ENCODE data around the gene BANF1.
A peak's percentile ranks its signal among the peaks of the same experiment; 100 is the strongest.
"Not testable (repeated sequence)": the region's sequence is repeated elsewhere in the genome, so short reads cannot be mapped to it uniquely, and the experiment has no call there.

The BANF1 gene

DNA sequence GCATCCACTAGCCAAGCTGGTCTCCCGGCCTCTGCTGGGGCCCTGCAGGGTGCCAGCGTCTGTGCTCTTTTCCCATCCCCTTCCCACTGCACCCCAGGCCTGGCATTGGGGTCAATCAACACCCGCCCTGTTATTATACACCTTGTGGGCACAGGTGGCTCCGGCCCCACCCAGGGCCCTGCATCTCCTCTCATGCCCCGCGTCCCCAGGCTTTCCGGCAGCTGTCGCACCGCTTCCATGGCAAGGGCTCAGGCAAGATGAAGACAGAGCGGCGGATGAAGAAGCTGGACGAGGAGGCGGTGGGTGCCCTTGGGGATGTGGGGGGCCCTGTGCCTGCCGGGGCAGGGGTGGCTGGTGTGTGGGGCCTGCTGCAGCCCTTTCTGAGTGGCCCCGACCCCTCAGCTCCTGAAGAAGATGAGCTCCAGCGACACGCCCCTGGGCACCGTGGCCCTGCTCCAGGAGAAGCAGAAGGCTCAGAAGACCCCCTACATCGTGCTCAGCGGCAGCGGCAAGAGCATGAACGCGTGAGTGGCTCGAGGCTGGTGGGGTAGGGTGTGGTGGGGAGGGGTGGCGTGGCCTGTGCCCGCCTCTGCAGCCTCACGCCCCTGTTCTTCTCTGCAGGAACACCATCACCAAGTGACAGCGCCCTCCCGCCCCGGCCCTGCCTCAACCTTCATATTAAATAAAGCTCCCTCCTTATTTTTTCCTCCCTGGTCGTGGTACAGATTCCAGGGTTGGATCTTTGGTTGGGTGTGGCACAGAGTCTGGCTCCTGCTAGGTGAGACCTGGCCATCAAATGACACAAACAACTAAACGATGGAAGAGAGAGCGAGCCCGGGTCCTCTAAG lies 23.7 kb upstream of the BANF1 start:
- no peak for DNase-seq

GRCh38 chr11:65979261-65979759 lies 23.0 kb upstream of the BANF1 start:
- no peak for DNase-seq

GRCh38 chr11:65981101-65981740 lies 21.1 kb upstream of the BANF1 start:
- no peak for DNase-seq

DNA sequence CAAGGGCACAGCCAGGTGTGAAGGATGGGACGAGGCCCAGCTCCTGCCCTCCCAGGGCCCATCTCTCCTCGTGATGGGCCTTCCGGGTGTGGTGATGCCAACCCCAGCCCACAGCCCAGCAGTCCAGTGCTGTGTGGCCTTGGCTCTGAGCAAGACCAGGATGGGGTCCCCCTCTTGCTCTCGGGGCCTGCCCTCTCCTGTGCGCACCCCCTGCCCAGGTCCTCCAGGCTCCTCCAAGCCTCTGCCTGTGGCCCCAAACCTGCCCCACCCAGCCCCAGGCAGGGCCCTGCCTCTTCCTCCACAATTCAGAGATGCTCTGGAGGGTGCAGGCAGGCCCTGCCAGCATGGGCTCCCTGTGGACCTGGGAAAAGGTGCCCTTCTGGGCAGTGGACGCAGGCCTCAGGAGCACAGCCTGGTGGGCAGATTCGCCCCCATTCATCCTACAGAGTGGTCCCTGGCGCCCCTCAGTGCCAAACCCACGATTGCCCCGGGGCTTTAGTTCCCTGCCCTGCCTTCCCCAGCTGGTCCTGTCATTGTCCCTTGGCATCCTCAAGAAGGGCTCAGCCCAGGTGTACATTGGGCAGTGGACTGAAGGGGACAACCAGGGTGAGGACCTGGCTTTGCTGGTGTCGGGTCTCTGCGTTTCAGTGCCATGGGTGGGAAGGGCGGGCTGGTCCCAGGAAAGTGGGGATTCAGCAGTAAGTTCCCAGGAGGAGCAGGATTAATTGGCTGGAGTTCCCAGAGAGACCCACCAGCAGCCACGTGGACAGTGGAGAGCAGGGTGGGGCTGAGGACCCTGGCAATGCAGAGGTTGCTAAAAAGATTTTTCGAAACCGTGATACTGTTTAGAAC lies 20.1 kb upstream of the BANF1 start:
- DNase-seq: no peak

DNA sequence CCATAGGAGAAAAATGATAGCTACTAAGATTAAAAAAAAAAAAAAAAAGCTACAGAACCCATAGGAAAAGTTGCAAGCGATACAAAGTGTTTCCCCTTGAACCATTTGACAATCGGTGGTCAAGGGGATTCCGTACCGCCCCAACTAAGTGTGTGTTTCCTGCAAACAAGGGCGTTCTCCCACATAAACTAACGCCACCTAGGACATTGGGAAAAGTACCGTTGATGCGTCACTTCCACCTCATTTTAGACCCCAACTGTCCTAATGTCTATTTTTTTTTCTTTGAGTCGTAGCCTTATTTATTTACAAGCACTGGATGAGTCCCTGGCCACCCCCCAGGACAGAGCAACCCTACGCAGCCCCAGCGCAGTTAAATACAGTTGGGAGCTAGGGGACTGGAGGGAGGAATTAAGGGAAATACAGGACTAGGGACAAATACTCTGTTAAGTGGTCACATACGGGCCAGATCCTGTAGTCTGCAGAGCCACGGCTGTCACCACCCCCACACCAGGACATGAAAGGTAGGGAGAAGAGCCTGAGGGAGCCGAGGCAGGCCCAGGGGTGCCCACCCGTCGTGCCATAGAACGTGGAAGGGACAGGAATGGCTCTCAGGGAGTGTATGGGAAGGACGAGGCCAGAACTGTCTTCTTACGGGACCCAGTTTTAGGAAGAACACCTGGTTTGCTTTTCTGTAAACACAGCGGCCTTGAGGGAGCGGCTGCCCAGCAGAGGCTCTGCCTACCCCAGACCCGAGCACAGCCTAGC lies 19.3 kb upstream of the BANF1 start:
- DNase-seq: no peak

- no peak for DNase-seq
Measured at GRCh38 chr11:65983589-65983987, 18.7 kb upstream of the BANF1 start.

GRCh38 chr11:65987336-65987735 lies 15.0 kb upstream of the BANF1 start:
- DNase-seq: no peak

GRCh38 chr11:65988791-65989592 lies 13.3 kb upstream of the BANF1 start:
- peak; percentile 90 to 93 for DNase-seq

GRCh38 chr11:65992056-65992455 lies 10.2 kb upstream of the BANF1 start:
- no peak for DNase-seq

- no peak for DNase-seq
Measured at GRCh38 chr11:65997286-65997685, 5.0 kb upstream of the BANF1 start.

GRCh38 chr11:66002648-66003225 lies 434 bp downstream of the BANF1 start:
- DNase-seq: no peak

DNA sequence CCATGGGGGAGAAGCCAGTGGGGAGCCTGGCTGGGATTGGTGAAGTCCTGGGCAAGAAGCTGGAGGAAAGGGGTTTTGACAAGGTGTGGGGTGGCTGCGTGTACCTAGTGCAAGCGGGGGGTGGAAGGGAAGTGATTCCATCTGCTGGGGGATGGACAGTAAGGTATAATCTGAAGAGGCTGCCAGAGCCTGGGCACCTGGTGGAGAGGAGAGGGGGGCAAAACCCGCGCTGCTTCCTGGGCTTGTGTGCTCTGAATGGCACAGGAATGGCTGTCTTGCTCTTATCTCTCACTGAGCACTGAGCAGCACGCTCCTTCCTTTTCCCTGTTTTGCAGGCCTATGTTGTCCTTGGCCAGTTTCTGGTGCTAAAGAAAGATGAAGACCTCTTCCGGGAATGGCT lies 988 bp downstream of the BANF1 start:
- no peak for DNase-seq

DNA sequence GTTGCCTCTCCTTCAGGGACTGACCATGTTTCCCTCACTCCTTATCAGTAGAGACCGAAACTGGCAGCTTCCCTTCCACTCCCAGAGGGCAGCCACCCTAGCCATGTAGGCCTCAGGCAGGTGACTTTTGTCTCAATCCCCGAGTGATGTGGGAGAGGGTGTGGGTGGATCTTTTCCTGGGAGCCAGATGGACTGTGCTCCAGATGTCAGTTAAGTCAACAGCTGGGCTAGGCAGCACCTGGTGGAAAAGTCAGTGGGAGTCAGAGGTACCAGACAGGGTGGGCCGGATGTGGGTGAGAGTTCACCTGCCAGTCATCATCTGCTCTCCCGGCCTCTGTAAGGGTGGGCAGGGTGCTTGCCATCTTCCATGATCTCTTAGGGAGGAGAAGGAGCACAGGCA lies 1.9 kb downstream of the BANF1 start:
- no peak for DNase-seq

- no peak for DNase-seq
Measured at GRCh38 chr11:66006134-66006890, 4.0 kb downstream of the BANF1 start.

- DNase-seq: no peak
Measured at GRCh38 chr11:66006891-66007176, 4.5 kb downstream of the BANF1 start.

DNA sequence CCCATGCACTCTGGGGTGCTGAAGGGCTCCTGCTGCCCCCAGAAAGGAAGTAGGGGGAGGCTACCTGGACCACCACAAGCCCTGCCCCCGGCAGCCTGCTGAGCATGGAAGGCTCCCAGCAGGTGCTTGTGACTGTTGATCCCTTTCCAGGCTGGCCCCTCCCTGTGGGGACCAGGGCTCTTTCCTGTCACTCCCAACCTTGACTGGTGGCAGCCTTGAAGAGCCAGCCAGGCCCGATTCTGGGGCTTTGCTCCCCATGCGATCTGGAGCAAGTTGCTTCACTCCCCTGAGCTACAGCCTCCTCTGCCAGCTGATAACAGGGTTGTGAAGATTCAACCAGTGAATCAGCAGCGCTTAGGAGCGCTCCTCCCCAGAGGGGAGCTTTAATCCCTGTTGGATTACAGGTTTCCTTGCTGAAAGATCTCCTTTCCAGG lies 4.9 kb downstream of the BANF1 start:
- DNase-seq: no peak

- DNase-seq: no peak
Measured at GRCh38 chr11:66008095-66008467, 5.8 kb downstream of the BANF1 start.

- DNase-seq: no peak
Measured at GRCh38 chr11:66008468-66009101, 6.3 kb downstream of the BANF1 start.

- DNase-seq: not testable (repeated sequence)
Measured at GRCh38 chr11:66010036-66010435, 7.7 kb downstream of the BANF1 start.

DNA sequence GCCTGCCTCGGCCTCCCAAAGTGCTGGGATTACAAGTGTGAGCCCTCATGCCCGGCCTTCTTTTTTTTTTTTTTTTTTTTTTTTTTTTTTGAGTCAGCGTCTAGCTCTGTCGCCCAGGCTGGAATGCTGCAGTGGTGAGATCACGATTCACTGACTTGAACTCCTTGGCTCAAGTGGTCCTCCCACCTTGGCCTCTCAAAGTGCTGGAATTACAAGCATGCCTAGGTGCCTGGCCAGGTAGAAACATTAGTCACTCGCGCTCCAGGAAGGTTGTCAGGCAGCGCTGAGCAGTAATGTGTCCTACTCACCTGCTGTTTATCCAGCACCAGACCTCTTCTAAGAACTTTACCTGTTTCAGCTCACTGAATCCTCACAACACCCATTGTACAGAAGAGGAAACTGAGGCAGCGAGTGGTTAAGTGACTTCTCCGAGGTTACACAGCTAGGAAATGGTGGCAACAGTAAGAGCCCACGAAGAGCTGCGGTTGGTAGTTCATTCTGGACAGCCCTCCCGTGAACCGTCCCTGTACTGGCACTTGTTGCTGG lies 9.0 kb downstream of the BANF1 start:
- no peak for DNase-seq
